Esophagus squamous epithelium (tissue), 4 donors: ENCODE measurements around the gene CTAG1A.
"Not testable (repeated sequence)": the region's sequence is repeated elsewhere in the genome, so short reads cannot be mapped to it uniquely, and the experiment has no call there.

Experiments used
- POLR2A ChIP-seq, 4 donors: fragments of 450-650 bp; IDR thresholded peaks; one replicate each; pipeline ENCODE4 v1.6.1; 2017; ENCODE audit warnings: antibody characterized with exemption in 4 of 4, mild to moderate bottlenecking in 4 of 4, moderate library complexity in 3 of 4
- TF ChIP-seq, protein P1 (sequence below), 6 experiments: fragments of 450-650 bp in 4 of 6; fragments of 200-600 bp in 2 of 6; sonication (generic) in 2 of 6; IDR thresholded peaks; one replicate each; pipeline ENCODE4 v1.5.1; 2016 to 2019; ENCODE audit warnings: antibody characterized with exemption in 6 of 6, mild to moderate bottlenecking in 4 of 6, moderate library complexity in 4 of 6

DNA sequence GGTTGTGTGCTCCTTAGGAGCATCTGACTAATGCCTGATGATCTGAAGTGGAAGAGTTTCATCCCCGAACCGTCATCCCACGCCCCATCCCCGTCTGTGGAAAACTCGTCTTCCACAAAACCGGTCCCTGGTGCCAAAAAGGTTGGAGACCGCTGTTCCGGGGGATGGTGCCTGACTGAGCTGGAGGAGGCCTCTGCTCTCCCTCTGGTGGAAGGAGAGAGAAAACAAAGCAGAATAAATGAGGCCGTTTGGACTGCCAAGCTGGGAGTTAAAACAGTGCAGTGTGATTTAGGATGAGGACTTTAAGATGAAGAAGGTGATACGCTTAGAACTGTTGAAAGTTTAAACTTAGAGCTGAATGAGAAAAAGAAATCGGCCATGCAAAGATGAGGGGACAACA is 48.7 kb downstream of the CTAG1A start:
- TF ChIP-seq, protein P1, sequence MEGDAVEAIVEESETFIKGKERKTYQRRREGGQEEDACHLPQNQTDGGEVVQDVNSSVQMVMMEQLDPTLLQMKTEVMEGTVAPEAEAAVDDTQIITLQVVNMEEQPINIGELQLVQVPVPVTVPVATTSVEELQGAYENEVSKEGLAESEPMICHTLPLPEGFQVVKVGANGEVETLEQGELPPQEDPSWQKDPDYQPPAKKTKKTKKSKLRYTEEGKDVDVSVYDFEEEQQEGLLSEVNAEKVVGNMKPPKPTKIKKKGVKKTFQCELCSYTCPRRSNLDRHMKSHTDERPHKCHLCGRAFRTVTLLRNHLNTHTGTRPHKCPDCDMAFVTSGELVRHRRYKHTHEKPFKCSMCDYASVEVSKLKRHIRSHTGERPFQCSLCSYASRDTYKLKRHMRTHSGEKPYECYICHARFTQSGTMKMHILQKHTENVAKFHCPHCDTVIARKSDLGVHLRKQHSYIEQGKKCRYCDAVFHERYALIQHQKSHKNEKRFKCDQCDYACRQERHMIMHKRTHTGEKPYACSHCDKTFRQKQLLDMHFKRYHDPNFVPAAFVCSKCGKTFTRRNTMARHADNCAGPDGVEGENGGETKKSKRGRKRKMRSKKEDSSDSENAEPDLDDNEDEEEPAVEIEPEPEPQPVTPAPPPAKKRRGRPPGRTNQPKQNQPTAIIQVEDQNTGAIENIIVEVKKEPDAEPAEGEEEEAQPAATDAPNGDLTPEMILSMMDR (IDR thresholded peaks at IDR 0.05): not testable (repeated sequence)
- TF ChIP-seq POLR2A (IDR thresholded peaks at IDR 0.05): not testable (repeated sequence)
